ENCODE data around the gene RTN4IP1. TPM values are rescaled to one million over a fixed set of nuclear protein-coding genes. Genes with fewer than 3 reads are reported as not detected.

RTN4IP1 gene
- total RNA-seq, 1 experiment from 2014 or later, result 12.5 TPM

- no peak overlapping the region for H3K4me2 ChIP-seq (ENCODE audit: insufficient read depth, insufficient read length, low read length)
- H3K27ac Mint-ChIP-seq, result peak overlapping the region in 1 of 3 experiments; percentile 13; a peak in 1 of 7 replicates
- peaks cover 38 to 79% (median 66%) of the 10 kb centered on the region in 3 experiments for H3K36me3 Mint-ChIP-seq (ENCODE audit: insufficient read depth in 1 of 3, low read depth in 3 of 3)
- H3K4me3 Mint-ChIP-seq, result no peak overlapping the region
- H2BK20ac ChIP-seq (ENCODE audit: low read depth, low read length, poor library complexity, severe bottlenecking), result no peak overlapping the region
- no peak overlapping the region for H3K27ac ChIP-seq (ENCODE audit: insufficient read length, low read depth, low read length)
- TF ChIP-seq CTCF (conservative IDR thresholded peaks at IDR 0.05), result no peak
- H2BK12ac ChIP-seq (ENCODE audit: insufficient read length, low read depth, low read length), result no peak overlapping the region
- H3K9ac ChIP-seq (ENCODE audit: extremely low read depth, insufficient read length, low read length), result no peak overlapping the region
- no peaks in the 10 kb centered on the region for H3K4me1 Mint-ChIP-seq
- H3K9me3 Mint-ChIP-seq, result no peaks in the 10 kb centered on the region
- no peak overlapping the region for H2AK5ac ChIP-seq (ENCODE audit: insufficient read length, low read length)
- no peaks in the 10 kb centered on the region for H3K4me1 ChIP-seq (ENCODE audit: insufficient read depth, low read length)
- H3K27me3 Mint-ChIP-seq (ENCODE audit: low read depth), result no peaks in the 10 kb centered on the region
- no peak overlapping the region for H3K4ac ChIP-seq (ENCODE audit: low read depth, low read length)
- H2BK120ac ChIP-seq (ENCODE audit: low read depth, low read length, poor library complexity, severe bottlenecking), result no peak overlapping the region
- H2AFZ ChIP-seq (ENCODE audit: low read length), result no peak overlapping the region
- DNase-seq, result no peak
- no peaks in the 10 kb centered on the region for H3K23me2 ChIP-seq (ENCODE audit: insufficient read length, low read depth, low read length, poor library complexity, severe bottlenecking)
- no peak overlapping the region for H4K5ac ChIP-seq (ENCODE audit: insufficient read length, low read depth, low read length)
- no peak overlapping the region for H2BK15ac ChIP-seq (ENCODE audit: low read depth, low read length)
- no peak overlapping the region for H4K8ac ChIP-seq (replicated peaks; ENCODE audit: insufficient read length, low read depth, low read length)
- no peaks in the 10 kb centered on the region for H4K20me1 ChIP-seq (ENCODE audit: control insufficient read depth, insufficient read depth, insufficient read length)
- no peak overlapping the region for H4K91ac ChIP-seq (ENCODE audit: insufficient read length, low read depth, low read length)
- H3K27me3 ChIP-seq (ENCODE audit: insufficient read depth, low read length), result no peaks in the 10 kb centered on the region
- no peaks in the 10 kb centered on the region for H3K79me2 ChIP-seq (ENCODE audit: insufficient read depth, low read length)
- H3K56ac ChIP-seq (ENCODE audit: insufficient read length, low read depth, low read length), result no peak overlapping the region
- H3K79me1 ChIP-seq (ENCODE audit: insufficient read depth, low read depth, low read length, poor library complexity, severe bottlenecking), result no peaks in the 10 kb centered on the region
- WGBS (ENCODE audit: extremely low coverage, insufficient read length, low lambda C conversion rate), result no CpG with 5 or more reads among the region's 7 CpGs
- no peak overlapping the region for H3K14ac ChIP-seq (ENCODE audit: insufficient read depth, low read length)
- H3T11ph ChIP-seq (ENCODE audit: low read length), result no peak overlapping the region
- no peak overlapping the region for H2BK5ac ChIP-seq (ENCODE audit: insufficient read length, low read length)
- H3K23ac ChIP-seq (ENCODE audit: insufficient read length, low read depth, low read length), result no peak overlapping the region
- H3K9me3 ChIP-seq (ENCODE audit: control insufficient read depth, low read depth, low read length), result no peaks in the 10 kb centered on the region
- no peak overlapping the region for H3K18ac ChIP-seq (ENCODE audit: insufficient read length, low read depth, low read length)
Observed at GRCh38 chr6:106648651-106649308, 19.5 kb upstream of the RTN4IP1 start.

Data from H9 (cell line).